HG03565 (cell line): Measurements from ENCODE around the gene ENPP7.
"Not testable (repeated sequence)": the region's sequence is repeated elsewhere in the genome, so short reads cannot be mapped to it uniquely, and the experiment has no call there.

Source experiments
- ATAC-seq: cut with Tn5 transposase; IDR thresholded peaks from one replicate; pipeline ENCODE4 v1.9.1; 2021; ENCODE audit warnings: mild to moderate bottlenecking, moderate library complexity; ENCODE audit not compliant: unreplicated experiment

Gene ENPP7

DNA sequence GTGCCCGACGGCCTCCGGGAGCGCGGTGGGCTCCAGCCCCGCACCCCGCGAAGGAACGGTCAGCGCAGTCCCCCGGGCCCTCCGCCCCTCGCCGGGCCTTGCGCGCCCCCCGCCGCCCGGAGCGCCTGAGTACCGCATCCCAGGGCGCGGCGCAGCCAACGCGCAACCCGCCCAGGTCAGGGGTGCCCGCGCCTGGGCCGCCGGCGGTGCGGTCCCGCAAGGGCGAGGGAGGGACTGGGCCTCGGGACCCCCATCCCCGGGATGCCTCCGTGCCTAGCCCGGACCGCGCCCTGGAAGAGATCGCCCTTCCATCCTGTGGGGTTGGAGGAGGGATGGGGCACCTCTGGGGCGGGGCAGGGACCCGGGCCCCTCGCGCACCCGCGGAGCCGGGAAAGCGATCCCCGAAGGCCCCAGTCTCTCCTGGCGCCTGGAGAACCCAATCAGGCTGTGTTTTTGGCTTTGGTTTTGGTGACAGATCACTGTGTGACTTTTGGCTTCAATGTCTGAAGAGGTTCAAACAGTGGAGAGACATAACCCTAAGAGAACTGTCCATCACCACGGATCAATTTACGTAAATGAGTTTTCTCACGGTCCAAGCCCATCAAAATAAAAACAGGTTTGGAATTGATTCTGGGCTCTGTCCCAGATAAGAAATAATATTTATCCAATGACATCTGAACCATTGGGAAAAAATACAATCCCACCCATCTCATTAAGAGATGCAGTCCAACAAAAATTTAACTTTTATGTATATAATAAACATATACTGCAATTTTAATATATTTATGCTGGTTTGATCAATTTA is 17.8 kb downstream of the ENPP7 start:
- no peak for ATAC-seq

DNA sequence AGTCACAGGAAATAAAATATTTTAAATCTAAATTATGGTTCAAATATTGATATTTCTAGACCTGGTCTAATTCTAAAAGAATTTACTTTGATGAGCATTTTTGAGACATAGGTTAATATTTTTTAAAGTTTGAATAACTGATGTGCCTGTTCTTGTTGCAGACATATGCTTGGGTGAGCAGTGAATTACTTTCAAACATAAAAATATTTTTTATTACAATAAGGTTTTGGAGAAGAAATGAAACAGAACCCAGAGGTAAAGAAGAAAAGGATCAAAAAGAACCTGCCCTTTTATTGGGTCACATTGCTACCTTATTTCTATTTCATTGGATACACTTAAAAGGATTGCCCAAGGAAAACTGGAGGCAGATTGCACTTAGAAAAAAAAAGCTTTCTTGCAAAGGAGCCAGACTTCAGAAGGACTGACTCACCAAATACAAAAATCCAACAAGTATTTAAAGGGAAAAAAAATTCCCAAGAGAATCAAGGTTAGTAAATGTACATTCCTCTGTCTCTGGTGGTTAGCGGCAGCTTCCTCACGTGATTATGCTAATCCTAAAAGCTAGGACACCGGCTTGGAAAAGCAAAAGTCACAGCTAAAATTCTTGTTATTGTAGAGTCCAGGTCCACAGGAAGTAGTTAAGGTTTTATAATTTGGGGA is 18.5 kb downstream of the ENPP7 start:
- ATAC-seq: no peak

- no peak for ATAC-seq
These were observed 19.2 kb downstream of the ENPP7 start for GRCh38 chr17:79749958-79750357.

- no peak for ATAC-seq
These were observed 20.2 kb downstream of the ENPP7 start for GRCh38 chr17:79750650-79751545.

DNA sequence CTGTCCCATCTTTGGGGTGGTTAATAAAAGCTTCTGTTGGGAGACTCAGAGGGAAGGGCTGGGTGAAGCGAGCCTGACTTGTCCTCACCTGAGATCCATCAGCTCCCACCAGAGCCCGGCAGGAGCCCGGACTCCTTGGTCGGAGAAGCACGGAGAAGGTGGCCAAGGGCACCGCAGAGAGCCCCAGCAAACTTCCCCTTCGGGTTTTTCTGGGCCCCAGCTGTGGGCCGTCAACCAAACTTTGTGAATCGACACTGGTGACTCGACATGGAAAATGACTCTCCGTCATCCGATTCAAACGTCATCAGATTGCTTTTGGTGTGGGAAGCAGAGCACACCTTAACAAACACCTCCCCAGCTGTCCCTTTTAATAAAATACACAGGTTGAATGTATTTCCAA is 21.4 kb downstream of the ENPP7 start:
- no peak for ATAC-seq

GRCh38 chr17:79754370-79754769 is 23.6 kb downstream of the ENPP7 start:
- no peak for ATAC-seq

- not testable (repeated sequence) for ATAC-seq
These were observed 24.2 kb downstream of the ENPP7 start for GRCh38 chr17:79754903-79755302.

GRCh38 chr17:79755591-79755990 is 24.8 kb downstream of the ENPP7 start:
- ATAC-seq: no peak

DNA sequence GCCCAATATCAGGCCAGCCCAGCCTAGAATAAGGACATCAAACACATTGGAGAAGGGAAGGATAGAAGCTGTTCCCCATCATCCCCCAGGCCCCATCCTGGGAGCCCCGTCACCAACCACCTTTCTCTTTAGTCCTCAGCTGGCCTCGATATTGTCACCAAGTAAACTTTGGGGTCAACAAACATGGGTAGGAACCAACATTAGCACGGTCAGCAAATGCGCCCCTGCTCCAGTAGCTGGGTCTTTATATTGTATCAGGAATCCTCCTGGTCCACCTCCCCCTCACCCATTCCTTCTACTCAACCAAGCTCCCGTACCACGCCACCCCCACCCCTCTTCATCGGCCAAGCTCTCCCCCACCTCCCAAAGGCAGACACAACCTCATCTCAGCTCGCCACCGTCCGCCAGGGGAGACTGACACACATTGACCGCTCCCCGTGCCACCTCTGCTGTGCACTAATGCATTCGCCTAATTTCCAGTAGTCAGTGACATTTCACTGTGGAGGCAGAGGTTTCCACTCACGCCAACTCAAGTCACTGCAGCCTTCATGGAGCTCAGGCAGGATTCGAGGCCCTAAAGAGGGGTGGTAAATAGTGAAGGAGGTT is 26.5 kb downstream of the ENPP7 start:
- no peak for ATAC-seq

- no peak for ATAC-seq
These were observed 27.5 kb downstream of the ENPP7 start for GRCh38 chr17:79758271-79758670.

DNA sequence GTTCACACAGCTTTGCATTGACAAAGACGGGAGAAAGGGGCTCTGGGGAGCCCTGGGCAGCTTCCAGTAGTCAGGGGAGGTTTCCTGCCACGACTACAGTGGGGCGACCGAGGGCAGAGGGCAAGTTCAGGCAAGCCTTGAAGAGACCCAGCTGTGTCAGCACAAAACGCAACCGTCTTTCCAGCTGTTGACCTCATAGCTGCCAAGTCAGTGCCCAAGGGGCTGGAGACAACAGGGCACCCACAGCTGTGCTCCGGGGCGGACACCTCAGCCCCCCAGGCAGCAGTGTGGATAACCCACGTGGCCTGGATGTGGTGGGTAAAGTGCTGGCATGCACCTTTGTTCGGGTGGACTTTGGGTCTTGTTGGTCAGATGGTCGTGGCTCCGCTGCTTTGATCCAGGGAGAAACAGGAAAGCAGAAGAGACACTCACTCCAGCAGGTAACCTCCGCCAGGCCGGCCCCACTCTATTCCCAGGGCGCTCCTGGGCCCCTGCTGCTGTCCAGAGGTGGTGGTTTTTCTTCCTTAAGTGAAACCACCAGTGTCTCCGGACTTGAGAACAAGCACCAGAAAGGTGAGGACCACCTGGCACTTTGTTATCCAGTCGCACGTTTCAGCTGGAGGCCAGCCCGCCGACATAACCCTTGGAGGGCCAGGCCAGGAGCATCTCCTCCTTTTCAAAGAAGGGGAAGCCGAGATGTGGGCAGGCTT is 29.6 kb downstream of the ENPP7 start:
- ATAC-seq: no peak

GRCh38 chr17:79761894-79762589 is 31.3 kb downstream of the ENPP7 start:
- no peak for ATAC-seq

DNA sequence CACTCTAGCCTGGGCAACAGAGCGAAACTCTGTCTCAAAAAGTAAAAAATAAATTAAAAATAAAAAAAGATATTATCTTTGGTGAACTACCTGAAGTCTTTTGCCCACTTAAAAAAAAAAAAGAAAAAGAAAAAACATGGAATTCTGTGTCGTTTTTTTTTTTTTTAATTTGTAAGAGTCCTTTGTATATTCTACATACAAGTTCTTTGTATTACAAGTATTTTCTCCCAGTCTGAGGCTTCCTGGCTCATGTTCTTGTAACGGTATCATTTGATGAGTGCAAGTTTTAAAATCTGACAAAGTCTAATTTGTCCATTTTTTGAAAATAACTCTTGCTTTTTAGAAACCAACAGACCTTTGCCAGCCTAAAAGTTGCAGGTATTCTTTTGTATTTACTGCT is 35.0 kb downstream of the ENPP7 start:
- ATAC-seq: no peak

DNA sequence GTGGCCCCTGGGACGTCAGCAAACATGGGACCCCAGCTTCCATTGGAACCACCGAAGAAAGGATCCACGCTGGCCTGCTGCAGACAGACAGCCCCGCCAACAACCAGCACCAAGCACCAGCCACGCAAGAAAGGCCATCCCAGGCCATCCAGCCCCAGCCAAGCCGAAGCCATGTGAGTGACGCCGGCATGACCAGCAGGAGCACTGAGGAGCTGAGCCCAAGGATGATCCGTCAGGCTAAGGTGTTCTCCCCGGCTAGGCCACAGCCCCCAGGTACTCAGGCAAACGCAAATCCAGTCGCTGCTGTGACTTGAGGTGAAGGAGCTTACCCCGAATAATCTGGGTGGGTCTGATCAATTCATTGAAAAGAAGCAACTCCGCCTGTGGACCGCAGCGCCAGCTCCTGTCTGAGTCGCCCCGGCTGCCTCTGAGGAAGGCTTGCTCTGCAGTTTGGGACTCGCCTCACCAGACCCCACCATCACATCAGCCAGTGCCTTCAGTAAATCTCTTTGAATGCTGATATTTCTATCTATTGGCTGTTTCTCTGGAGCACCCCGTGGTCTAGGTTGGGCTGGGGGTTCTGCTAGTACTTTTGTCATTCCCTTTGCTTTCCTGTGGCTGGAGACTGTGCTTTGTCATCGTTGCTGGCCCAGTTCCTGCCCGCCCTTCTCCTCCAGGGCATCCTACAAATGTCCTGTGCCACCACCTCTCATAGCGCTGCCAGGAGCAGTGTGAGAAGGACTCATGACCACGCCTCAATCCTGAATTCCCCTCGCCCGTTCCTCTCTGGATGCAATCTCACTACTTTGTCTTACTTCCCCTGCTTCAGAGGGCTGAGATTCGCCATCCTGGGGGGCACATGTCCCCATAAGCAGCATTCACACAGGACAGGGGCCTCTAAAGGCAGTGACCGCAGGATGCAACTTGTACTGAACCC is 39.1 kb downstream of the ENPP7 start:
- no peak for ATAC-seq

DNA sequence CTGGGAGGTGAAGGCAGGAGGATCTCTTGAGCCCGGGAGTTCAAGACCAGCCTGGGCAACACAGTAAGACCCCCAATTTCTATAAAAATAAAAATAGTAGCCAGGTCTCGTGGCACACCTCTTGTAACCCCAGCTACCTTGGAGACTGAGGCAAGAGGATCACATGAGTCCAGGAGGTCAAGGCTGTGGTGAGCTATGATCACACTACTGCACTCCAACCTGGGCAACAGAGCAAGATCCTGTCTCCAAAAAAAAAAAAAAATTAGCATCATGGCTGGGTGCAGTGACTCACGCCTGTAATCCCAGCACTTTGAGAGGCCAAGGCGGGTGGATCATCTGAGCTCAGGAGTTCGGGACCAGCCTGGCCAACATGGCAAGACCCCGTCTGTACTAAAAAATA is 40.5 kb downstream of the ENPP7 start:
- no peak for ATAC-seq

- not testable (repeated sequence) for ATAC-seq
These were observed 42.0 kb downstream of the ENPP7 start for GRCh38 chr17:79772726-79773125.

GRCh38 chr17:79774561-79774975 is 43.8 kb downstream of the ENPP7 start:
- no peak for ATAC-seq

GRCh38 chr17:79775632-79776031 is 44.9 kb downstream of the ENPP7 start:
- no peak for ATAC-seq
